CMK (cell line): ENCODE results near the gene GPR151.
"Not testable (repeated sequence)": the region's sequence is repeated elsewhere in the genome, so short reads cannot be mapped to it uniquely, and the experiment has no call there.

ENCODE experiments used
- DNase-seq: peaks from one replicate; pipeline ENCODE4 v3.0.0-alpha.2; 2010; ENCODE audit warnings: low read depth

The GPR151 gene

GRCh38 chr5:146516151-146516475 is at the start of gene GPR151:
GPR151 (minus strand) TSS chr5:146516190; CDS start chr5:146516113, 77 bp downstream.
- no peak for DNase-seq

GRCh38 chr5:146564007-146564762 is 48.2 kb upstream of the GPR151 start:
- no peak for DNase-seq

- DNase-seq, result no peak
Measured at GRCh38 chr5:146562461-146562860, 46.5 kb upstream of the GPR151 start.

- DNase-seq, result no peak
Measured at GRCh38 chr5:146561711-146562110, 45.7 kb upstream of the GPR151 start.

DNA sequence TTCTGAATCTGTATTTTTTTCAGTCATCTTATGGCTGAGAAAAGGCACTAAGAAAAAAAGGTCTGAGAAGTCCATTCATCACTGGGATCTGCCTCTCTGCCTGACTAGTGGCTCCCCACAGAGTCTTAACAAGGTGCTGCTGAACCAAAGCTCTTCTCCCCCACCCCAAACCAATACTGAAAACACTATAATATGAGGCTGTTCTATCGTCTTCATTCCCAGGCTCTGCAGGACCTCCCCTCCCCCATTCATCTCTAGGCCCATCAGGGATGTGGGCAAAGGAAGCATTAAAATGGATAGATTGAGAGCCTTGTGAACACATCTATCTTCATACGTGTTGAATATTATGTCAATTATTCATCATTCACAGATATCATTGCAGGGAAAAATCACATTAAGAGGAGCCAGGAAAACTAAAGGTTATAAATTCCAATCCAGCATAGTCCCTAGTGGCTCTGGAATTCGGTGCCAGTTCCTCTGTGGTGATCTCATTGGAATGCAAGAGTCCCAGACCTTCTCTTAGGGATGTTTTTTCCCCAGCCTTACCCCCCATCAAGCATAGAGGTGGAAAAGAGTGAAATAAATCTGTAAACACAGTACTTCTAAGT is 44.3 kb upstream of the GPR151 start:
- DNase-seq, result no peak

GRCh38 chr5:146556884-146557283 is 40.9 kb upstream of the GPR151 start:
- DNase-seq, result not testable (repeated sequence)

DNA sequence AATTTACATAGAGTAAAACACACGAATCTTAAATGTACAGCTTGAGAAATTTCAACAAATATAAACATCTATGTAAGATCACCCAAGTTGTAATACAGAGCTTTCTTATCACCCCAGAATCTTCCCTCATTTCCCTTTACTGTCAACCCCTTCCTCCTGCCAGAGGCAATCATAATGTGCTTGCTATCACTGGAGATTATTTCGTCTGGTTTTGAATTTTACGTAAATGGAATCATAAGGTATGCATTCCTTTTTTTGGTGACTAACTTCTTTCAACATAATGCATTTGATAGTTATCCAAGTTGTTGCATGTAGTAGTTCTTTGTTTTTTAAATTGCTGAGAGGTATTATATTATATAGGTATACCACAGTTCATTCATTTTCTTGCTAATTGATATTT is 37.5 kb upstream of the GPR151 start:
- no peak for DNase-seq

GRCh38 chr5:146549615-146550014 is 33.6 kb upstream of the GPR151 start:
- no peak for DNase-seq

- DNase-seq, result no peak
Measured at GRCh38 chr5:146548781-146549449, 32.9 kb upstream of the GPR151 start.

DNA sequence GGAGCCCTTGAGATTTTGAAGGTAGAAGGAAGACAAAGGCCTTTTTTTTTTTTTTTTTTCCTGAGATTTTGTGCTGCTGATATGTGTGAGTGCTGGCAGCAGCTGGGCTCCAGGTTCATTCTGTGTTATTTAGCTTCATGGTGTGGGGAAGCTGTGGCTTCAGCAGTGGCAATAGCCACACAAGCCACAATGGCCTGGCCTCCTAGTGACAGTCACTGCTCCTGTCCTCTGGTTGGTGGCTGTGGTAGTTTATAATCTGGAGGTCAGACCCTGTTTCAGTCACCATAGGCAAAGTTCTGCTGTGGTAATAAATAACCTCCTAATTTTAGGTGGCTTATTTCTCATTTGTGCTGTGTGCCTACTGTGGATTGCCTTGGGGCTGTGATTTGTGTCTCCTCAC is 28.2 kb upstream of the GPR151 start:
- DNase-seq, result no peak

- DNase-seq, result peak; percentile 15
Measured at GRCh38 chr5:146541958-146542849, 26.2 kb upstream of the GPR151 start.

DNA sequence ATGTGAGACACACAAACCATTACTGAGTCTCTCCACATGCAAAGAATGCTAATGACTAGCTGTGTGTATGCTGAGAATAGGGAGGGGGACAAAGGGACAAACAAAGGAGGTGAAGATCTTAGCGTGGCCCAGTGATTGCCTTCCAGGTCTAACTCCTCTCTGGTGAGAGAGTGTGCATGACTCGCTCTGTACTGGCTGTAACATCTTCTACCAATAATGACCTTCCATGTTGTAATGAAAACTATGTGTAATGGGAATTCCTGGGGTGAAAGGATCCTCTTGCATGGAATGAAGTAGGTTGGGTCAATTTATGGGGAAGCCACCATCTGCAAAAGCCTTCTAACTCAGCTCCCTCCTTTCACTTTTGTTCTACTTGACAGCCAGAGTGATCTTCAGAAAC is 24.4 kb upstream of the GPR151 start:
- no peak for DNase-seq

GRCh38 chr5:146539973-146540372 is 24.0 kb upstream of the GPR151 start:
- no peak for DNase-seq

DNA sequence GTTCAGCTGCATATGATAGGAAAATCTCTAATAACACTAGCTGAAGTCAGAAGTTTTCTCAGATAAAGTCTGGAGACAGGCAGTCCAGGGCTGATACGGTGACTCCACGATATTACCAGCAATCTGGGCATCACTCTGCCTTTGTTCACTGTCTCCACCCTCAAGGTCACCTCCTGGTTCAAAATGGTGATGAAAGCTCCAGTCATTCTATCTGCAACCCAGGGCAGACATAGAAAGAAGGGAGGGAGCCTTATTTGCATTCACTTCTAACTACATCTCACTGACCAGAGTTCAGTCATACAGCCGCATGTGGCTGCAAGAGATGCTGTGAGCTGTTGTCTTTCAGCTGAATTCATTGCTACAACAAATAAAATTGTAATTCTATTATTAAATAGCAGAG is 22.4 kb upstream of the GPR151 start:
- no peak for DNase-seq

DNA sequence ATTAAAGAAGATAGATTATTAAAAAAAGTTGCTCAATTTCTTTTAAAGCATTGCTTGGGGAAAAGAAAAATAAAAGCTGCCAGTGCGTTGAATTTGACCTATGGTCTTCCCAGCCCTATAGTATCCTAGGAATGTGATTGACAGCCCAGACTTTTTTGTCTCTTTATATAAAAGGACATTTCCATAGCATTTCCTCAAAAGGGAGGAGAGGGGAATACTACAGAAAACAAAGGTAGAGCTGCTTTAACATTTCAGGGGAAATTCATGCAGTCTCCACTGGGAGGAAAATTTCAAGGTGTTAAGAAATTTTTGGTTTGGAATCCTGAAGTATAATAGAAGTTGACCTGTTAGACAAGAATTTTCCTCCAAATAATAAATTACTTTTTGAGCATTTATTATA is 17.9 kb upstream of the GPR151 start:
- DNase-seq, result no peak

DNA sequence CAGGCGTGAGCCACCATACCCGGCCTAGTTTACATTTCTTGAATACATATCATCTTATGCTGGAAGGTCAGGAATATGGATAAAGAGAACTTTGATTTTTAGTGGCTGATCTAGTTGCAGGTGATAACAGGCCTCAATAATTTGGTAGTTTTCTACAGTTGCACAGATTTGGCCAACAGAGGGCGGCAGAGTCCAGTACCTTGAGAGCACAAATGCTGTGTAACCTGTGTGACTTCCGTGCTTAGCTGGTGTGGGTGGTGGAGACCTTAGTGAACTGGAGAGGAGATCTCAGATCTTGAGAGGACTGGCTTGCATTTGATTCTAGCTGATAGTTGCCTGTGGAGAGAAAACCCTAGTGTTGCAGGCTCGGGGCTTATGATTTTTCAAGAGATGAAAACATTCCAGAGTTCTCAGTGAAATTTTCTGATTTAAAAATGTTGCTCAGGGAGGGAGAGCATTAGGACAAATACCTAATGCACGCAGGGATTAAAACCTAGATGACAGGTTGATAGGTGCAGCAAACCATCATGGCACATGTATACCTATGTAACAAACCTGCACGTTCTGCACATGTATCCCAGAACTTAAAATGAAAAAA is 17.4 kb upstream of the GPR151 start:
- peak; percentile 21 for DNase-seq

GRCh38 chr5:146529984-146530383 is 14.0 kb upstream of the GPR151 start:
- no peak for DNase-seq

- no peak for DNase-seq
Measured at GRCh38 chr5:146528236-146528635, 12.2 kb upstream of the GPR151 start.

DNA sequence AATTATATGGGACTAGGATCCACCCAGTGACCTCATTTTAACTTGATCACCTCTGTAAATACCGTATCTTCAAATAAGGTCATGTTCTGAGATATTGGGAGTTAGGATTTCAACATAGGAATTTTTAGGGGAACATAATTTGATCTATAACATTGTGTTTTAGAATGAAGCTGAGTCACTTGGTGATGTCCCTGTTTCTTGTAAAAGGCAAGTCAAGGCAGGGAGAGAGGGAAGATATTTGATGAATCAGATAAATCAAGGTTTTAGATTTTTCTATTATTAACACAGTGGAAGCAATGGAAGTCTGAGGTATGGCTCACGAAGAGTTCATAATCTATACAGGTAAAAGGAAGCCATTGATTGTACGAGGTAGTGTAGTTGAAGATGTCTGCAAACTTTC is 11.8 kb upstream of the GPR151 start:
- DNase-seq, result no peak

DNA sequence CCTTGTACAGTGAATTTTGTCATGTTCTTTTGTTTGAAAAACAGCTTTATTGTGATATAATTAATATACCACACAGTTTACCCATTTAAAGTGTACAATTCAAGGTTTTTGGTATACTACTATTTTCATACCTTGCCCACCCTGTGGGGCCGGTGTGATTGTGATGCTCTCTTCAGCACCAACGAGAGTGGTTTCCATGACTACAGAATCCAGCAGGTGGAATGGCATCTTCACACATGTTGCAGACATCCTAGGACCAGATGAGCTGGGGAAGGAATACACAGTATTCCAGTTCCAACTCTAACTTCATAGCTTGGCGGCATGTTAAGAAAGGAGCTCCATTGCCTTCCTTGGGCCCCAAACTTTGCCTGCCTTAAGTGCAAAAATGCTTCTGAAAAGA is 7.7 kb upstream of the GPR151 start:
- DNase-seq, result no peak

DNA sequence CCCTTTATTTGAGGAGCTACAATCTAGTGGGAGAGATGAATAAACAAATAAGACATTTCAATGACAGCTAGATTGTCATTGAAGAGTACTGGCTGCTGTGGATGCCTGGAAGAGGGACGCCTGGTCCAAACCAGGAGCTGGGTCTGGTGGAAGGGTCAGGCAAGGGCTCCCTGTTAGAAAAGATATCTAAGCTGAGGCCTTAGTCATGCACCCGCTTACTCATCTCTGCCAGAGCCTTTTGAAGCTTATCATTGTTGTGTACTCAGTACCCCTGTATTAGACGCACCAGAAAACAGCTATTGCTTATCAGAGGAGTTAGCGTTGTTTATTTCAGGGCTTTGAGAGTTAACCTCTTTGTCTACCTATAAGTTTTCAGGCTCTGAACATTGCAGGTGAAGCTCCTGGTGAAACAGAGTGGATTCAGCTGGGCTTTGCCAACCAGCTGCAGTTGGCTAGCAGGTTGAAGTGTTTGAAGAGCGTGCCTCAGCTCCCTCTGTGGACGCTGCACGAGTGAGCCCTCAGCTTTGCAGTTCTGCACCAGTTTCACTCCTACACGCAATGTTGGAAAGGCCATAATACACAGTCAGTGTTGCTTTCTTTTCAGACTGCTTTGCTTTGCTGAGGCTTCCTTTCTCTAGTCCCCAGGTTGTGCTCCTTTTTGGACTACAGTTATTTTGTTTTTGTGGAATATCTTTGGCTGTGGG is 5.6 kb upstream of the GPR151 start:
- no peak for DNase-seq
